Omental fat pad (tissue), 4 donors: ENCODE data around the gene TEDC1. TPM values are rescaled to one million over a fixed set of nuclear protein-coding genes. Genes with fewer than 3 reads are reported as not detected.

ENCODE experiments used
- ATAC-seq: fragments of 150-250 bp; one replicate; pipeline ENCODE4 v1.9.1; 2016; ENCODE audit warnings: mild to moderate bottlenecking, moderate library complexity; ENCODE audit not compliant: low FRiP score
- DNase-seq: peaks from one replicate; pipeline ENCODE4 v3.0.0-alpha.2; 2019; ENCODE audit warnings: low spot score
- CTCF ChIP-seq, 3 donors: fragments of 450-650 bp; IDR thresholded peaks; one replicate each; pipeline ENCODE4 v1.5.1; 2016 to 2017; ENCODE audit warnings: antibody characterized with exemption in 3 of 3, mild to moderate bottlenecking in 3 of 3, moderate library complexity in 2 of 3
- total RNA-seq, 4 donors: library from RNA; depleted of rRNA; stranded (reverse); fragments of >200 nt; gene quantifications; one replicate each; pipeline ENCODE4 v1.1.0, GENCODE V29; 2016

TEDC1 gene
- total RNA-seq, 4 donors from 2014 or later, result 2.8 to 18.9 (median 7.4) TPM

DNA sequence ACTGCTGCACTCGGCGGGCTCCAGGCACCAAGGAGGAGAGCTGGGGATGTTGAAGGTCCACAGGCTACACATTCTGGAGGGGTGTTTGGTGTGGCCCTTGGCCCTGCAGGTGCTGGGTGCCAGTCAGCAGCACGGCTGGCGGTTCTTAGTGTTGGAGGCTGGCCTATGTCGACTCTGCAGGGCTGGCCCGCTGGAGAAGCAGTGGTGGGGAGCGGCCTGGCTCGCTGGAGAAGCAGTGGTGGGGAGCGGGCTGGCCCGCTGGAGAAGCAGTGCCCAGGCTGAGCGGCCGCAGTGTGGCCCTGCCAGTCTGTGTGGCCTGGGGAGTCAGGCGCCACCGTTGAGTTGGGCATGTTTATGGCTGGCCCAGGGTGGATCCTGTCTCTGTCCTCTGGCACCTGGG lies 44.1 kb upstream of the TEDC1 start:
- ATAC-seq, result no peak
- DNase-seq, result no peak
- no peak for TF ChIP-seq CTCF (IDR thresholded peaks at IDR 0.05)

GRCh38 chr14:105447651-105448640 lies 43.1 kb upstream of the TEDC1 start:
- DNase-seq (no peak), ATAC-seq (no peak)
- TF ChIP-seq CTCF (IDR thresholded peaks at IDR 0.05), result no peak

GRCh38 chr14:105448706-105449111 lies 42.3 kb upstream of the TEDC1 start:
- DNase-seq, result peak; percentile 38
- TF ChIP-seq CTCF (IDR thresholded peaks at IDR 0.05), result peak in 1 of 3 donors; percentile 70
- peak; percentile 74 for ATAC-seq

GRCh38 chr14:105449276-105450122 lies 41.5 kb upstream of the TEDC1 start:
- ATAC-seq, result no peak

GRCh38 chr14:105450123-105450505 lies 40.9 kb upstream of the TEDC1 start:
- no peak for ATAC-seq
- no peak for DNase-seq
- no peak for TF ChIP-seq CTCF (IDR thresholded peaks at IDR 0.05)

More at GRCh38 chr14:105449276-105450122, 41.5 kb upstream of the TEDC1 start:
- DNase-seq, result no peak
- no peak for TF ChIP-seq CTCF (IDR thresholded peaks at IDR 0.05)

DNA sequence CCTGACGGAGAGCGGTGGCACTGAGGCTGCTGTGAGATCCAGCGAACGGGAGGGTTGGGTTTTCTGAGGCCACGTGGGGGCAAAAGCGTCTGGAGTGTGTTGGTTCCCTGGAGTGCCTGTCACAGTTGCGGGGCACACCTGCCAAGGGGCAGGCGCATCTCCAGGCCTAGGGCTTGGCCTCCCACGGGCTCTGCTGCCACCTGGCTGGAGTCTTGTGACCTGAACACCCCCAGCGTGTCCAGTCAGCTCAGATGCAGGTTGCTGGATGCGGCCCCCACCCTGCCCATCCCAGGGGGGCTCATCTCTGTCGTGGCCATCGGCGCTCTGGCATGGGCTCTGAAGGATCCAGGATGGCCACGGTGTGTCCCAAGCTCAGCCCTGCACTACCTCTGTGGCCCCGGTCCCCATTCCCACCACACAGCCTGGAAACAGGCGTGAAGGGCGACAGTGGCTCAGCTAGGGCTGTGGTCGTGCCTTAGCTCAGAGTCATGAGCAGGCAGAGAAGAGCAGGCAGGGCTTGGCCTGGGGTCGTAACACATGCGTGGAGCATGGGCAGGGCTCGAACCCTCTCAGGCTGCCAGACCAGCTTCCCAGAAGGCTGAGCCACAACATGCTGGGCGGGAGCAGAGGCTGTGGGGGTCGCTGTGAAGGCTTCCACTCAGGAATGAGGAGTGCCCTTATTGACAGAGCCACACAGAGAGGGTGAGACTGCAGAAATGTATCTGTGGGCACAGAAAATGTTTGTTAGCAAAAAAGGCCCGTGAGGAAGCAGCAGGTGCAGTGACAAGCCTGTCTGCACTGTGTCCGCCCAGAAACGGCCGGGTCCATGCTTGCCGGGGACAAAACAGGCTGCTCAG lies 40.0 kb upstream of the TEDC1 start:
- no peak for TF ChIP-seq CTCF (IDR thresholded peaks at IDR 0.05)
- no peak for DNase-seq
- no peak for ATAC-seq
